Anterior cingulate cortex (tissue), 58 donors: Measurements from ENCODE around the gene PARP6.

ENCODE experiments used
- DNase-seq, 58 donors: peaks; one replicate each; lab custom pipeline; 2025; lab: John Stamatoyannopoulos, UW

The PARP6 gene

GRCh38 chr15:72233769-72234168 lies 38.6 kb downstream of the PARP6 start:
- no peak for DNase-seq

GRCh38 chr15:72231833-72232478 lies 40.4 kb downstream of the PARP6 start:
- peak in 6 of 58 donors; percentile 1 to 81 (median 13) for DNase-seq

GRCh38 chr15:72231066-72231832 lies 41.1 kb downstream of the PARP6 start, which contains the start of gene PKM:
Gene PKM (minus strand): TSS chr15:72231190. CDS start chr15:72219097, 12,093 bp downstream.
- DNase-seq = peak; percentile 46 to 95 (median 86)

GRCh38 chr15:72230197-72231065 lies 41.9 kb downstream of the PARP6 start:
- peak; percentile 37 to 95 (median 85) for DNase-seq

- no peak for DNase-seq
Measured at GRCh38 chr15:72229947-72230196, 42.5 kb downstream of the PARP6 start.

- DNase-seq = peak in 1 of 58 donors; percentile 8
Measured at GRCh38 chr15:72229076-72229946, 43.0 kb downstream of the PARP6 start.

- DNase-seq = no peak
Measured at GRCh38 chr15:72227720-72228119, 44.6 kb downstream of the PARP6 start.

- DNase-seq = peak in 1 of 58 donors; percentile 12
Measured at GRCh38 chr15:72227192-72227586, 45.2 kb downstream of the PARP6 start.

GRCh38 chr15:72223278-72223677 lies 49.1 kb downstream of the PARP6 start:
- no peak for DNase-seq

GRCh38 chr15:72222393-72222792 lies 50.0 kb downstream of the PARP6 start:
- DNase-seq = peak in 18 of 58 donors; percentile 6 to 61 (median 34)

- DNase-seq = no peak
Measured at GRCh38 chr15:72220687-72221086, 51.7 kb downstream of the PARP6 start.

- DNase-seq = no peak
Measured at GRCh38 chr15:72217216-72217615, 55.1 kb downstream of the PARP6 start.

- DNase-seq = no peak
Measured at GRCh38 chr15:72216079-72216478, 56.3 kb downstream of the PARP6 start.

- DNase-seq = no peak
Measured at GRCh38 chr15:72207558-72208085, 64.7 kb downstream of the PARP6 start.

GRCh38 chr15:72206677-72207000 lies 65.7 kb downstream of the PARP6 start:
- DNase-seq = no peak

- no peak for DNase-seq
Measured at GRCh38 chr15:72205896-72206676, 66.3 kb downstream of the PARP6 start.

- DNase-seq = no peak
Measured at GRCh38 chr15:72205273-72205672, 67.1 kb downstream of the PARP6 start.

GRCh38 chr15:72203507-72203837 lies 68.9 kb downstream of the PARP6 start:
- DNase-seq = peak; percentile 17 to 97 (median 87)

GRCh38 chr15:72202801-72203506 lies 69.4 kb downstream of the PARP6 start:
- DNase-seq = no peak
